ENCODE results near the gene PRUNE2.

Gene PRUNE2

GRCh38 chr9:76709020-76709419, 196.9 kb downstream of the PRUNE2 start:
- ChIA-PET POLR2A (no interaction called here), CTCF (no interaction called here)
- no peak for TF ChIP-seq FOXA1 (IDR thresholded peaks at IDR 0.05)
- no peak for TF ChIP-seq ZNF384 (IDR thresholded peaks at IDR 0.05)
- no peak for TF ChIP-seq HDGF (IDR thresholded peaks at IDR 0.05; ENCODE audit: borderline replicate concordance)
- TF ChIP-seq FOXM1 (IDR thresholded peaks at IDR 0.05; ENCODE audit: borderline replicate concordance) = no peak
- no peak for TF ChIP-seq L3MBTL2 (conservative IDR thresholded peaks at IDR 0.05)
- no peak for TF ChIP-seq PKNOX1 (IDR thresholded peaks at IDR 0.05)
- no peak for TF ChIP-seq TARDBP (IDR thresholded peaks at IDR 0.05)
- TF ChIP-seq SUZ12 (IDR thresholded peaks at IDR 0.05) = no peak
- TF ChIP-seq ARNT (IDR thresholded peaks at IDR 0.05) = no peak
- TF ChIP-seq NFRKB (IDR thresholded peaks at IDR 0.05) = no peak
- no peak for TF ChIP-seq ELF4 (IDR thresholded peaks at IDR 0.05)
- TF ChIP-seq SP1 (IDR thresholded peaks at IDR 0.05) = no peak
- no peak for DNase-seq (ENCODE audit: extremely low spot score)

- TF ChIP-seq ZNF384 (IDR thresholded peaks at IDR 0.05) (no peak), L3MBTL2 (conservative IDR thresholded peaks at IDR 0.05) (no peak), FOXK2 (IDR thresholded peaks at IDR 0.05) (no peak), HDGF (IDR thresholded peaks at IDR 0.05; ENCODE audit: borderline replicate concordance) (no peak), BHLHE40 (IDR thresholded peaks at IDR 0.05; ENCODE audit: borderline replicate concordance) (no peak), ARNT (IDR thresholded peaks at IDR 0.05) (no peak), ELF4 (IDR thresholded peaks at IDR 0.05) (no peak), TARDBP (IDR thresholded peaks at IDR 0.05) (no peak), PKNOX1 (IDR thresholded peaks at IDR 0.05) (no peak), FOXM1 (IDR thresholded peaks at IDR 0.05; ENCODE audit: borderline replicate concordance) (no peak), FOXA1 (IDR thresholded peaks at IDR 0.05) (no peak), LEF1 (IDR thresholded peaks at IDR 0.05; ENCODE audit: borderline replicate concordance) (no peak), NFRKB (IDR thresholded peaks at IDR 0.05) (no peak), SUZ12 (IDR thresholded peaks at IDR 0.05) (no peak), CTBP1 (IDR thresholded peaks at IDR 0.05; ENCODE audit: borderline replicate concordance) (no peak), SP1 (IDR thresholded peaks at IDR 0.05) (no peak)
- CTCF ChIA-PET = no interaction called here
- POLR2A ChIA-PET = no interaction called here
- no peak for DNase-seq (ENCODE audit: extremely low spot score)
Observed at GRCh38 chr9:76707510-76707909, 198.4 kb downstream of the PRUNE2 start.

GRCh38 chr9:76704593-76705204, 201.2 kb downstream of the PRUNE2 start:
- ChIA-PET POLR2A (no interaction called here), CTCF (interaction anchor here (1.2 to 1.5 kb wide), 2 partner anchors 40 to 258 kb away, joined by 3 to 5 read pairs; no protein-coding TSS in a partner anchor)
- TF ChIP-seq ARNT (IDR thresholded peaks at IDR 0.05) (no peak), L3MBTL2 (conservative IDR thresholded peaks at IDR 0.05) (no peak), LEF1 (IDR thresholded peaks at IDR 0.05; ENCODE audit: borderline replicate concordance) (no peak), FOXM1 (IDR thresholded peaks at IDR 0.05; ENCODE audit: borderline replicate concordance) (no peak), CTBP1 (IDR thresholded peaks at IDR 0.05; ENCODE audit: borderline replicate concordance) (no peak), FOXK2 (IDR thresholded peaks at IDR 0.05) (no peak), SP1 (IDR thresholded peaks at IDR 0.05) (no peak), PKNOX1 (IDR thresholded peaks at IDR 0.05) (no peak), NFRKB (IDR thresholded peaks at IDR 0.05) (no peak), ELF4 (IDR thresholded peaks at IDR 0.05) (no peak), ZNF384 (IDR thresholded peaks at IDR 0.05) (no peak), BHLHE40 (IDR thresholded peaks at IDR 0.05; ENCODE audit: borderline replicate concordance) (no peak), HDGF (IDR thresholded peaks at IDR 0.05; ENCODE audit: borderline replicate concordance) (no peak), FOXA1 (IDR thresholded peaks at IDR 0.05) (no peak), TARDBP (IDR thresholded peaks at IDR 0.05) (no peak), SUZ12 (IDR thresholded peaks at IDR 0.05) (no peak)
- peak; percentile 63 for DNase-seq (ENCODE audit: extremely low spot score)

GRCh38 chr9:76703270-76703669, 202.6 kb downstream of the PRUNE2 start:
- TF ChIP-seq TARDBP (IDR thresholded peaks at IDR 0.05) (no peak), CTBP1 (IDR thresholded peaks at IDR 0.05; ENCODE audit: borderline replicate concordance) (no peak), NFRKB (IDR thresholded peaks at IDR 0.05) (no peak), BHLHE40 (IDR thresholded peaks at IDR 0.05; ENCODE audit: borderline replicate concordance) (no peak), SP1 (IDR thresholded peaks at IDR 0.05) (no peak), L3MBTL2 (conservative IDR thresholded peaks at IDR 0.05) (no peak), ARNT (IDR thresholded peaks at IDR 0.05) (no peak), SUZ12 (IDR thresholded peaks at IDR 0.05) (no peak), FOXA1 (IDR thresholded peaks at IDR 0.05) (no peak), FOXM1 (IDR thresholded peaks at IDR 0.05; ENCODE audit: borderline replicate concordance) (no peak), HDGF (IDR thresholded peaks at IDR 0.05; ENCODE audit: borderline replicate concordance) (no peak), LEF1 (IDR thresholded peaks at IDR 0.05; ENCODE audit: borderline replicate concordance) (no peak)
- CTCF ChIA-PET = interaction anchor here (0.6 to 1.5 kb wide), 3 partner anchors 37 to 357 kb away, joined by 3 to 4 read pairs (median 3); no protein-coding TSS in a partner anchor
- no peak for DNase-seq (ENCODE audit: extremely low spot score)
- POLR2A ChIA-PET = no interaction called here

GRCh38 chr9:76701441-76702039, 204.4 kb downstream of the PRUNE2 start:
- POLR2A ChIA-PET = no interaction called here
- TF ChIP-seq CTBP1 (IDR thresholded peaks at IDR 0.05; ENCODE audit: borderline replicate concordance) (no peak), L3MBTL2 (conservative IDR thresholded peaks at IDR 0.05) (no peak)

GRCh38 chr9:76700916-76701315, 205.0 kb downstream of the PRUNE2 start:
- CTCF ChIA-PET = no interaction called here

More at GRCh38 chr9:76701441-76702039, 204.4 kb downstream of the PRUNE2 start:
- CTCF ChIA-PET = interaction anchor here (0.6 kb wide), 1 partner anchor 13 kb away, joined by 3 read pairs; no protein-coding TSS in a partner anchor
- DNase-seq (ENCODE audit: extremely low spot score) = no peak

More at GRCh38 chr9:76700916-76701315, 205.0 kb downstream of the PRUNE2 start:
- TF ChIP-seq FOXA1 (IDR thresholded peaks at IDR 0.05) = no peak
- no peak for TF ChIP-seq HDGF (IDR thresholded peaks at IDR 0.05; ENCODE audit: borderline replicate concordance)
- no peak for TF ChIP-seq ZNF384 (IDR thresholded peaks at IDR 0.05)
- no peak for TF ChIP-seq FOXM1 (IDR thresholded peaks at IDR 0.05; ENCODE audit: borderline replicate concordance)
- no peak for TF ChIP-seq ELF4 (IDR thresholded peaks at IDR 0.05)
- TF ChIP-seq SP1 (IDR thresholded peaks at IDR 0.05) = no peak
- TF ChIP-seq ARNT (IDR thresholded peaks at IDR 0.05) = no peak
- TF ChIP-seq NFRKB (IDR thresholded peaks at IDR 0.05) = no peak
- TF ChIP-seq BHLHE40 (IDR thresholded peaks at IDR 0.05; ENCODE audit: borderline replicate concordance) = no peak
- TF ChIP-seq SUZ12 (IDR thresholded peaks at IDR 0.05) = no peak
- no peak for TF ChIP-seq TARDBP (IDR thresholded peaks at IDR 0.05)
- POLR2A ChIA-PET = no interaction called here
- no peak for DNase-seq (ENCODE audit: extremely low spot score)

Measured in HEK293T (cell line).